ENCODE results near the gene SMC6.

The SMC6 gene

DNA sequence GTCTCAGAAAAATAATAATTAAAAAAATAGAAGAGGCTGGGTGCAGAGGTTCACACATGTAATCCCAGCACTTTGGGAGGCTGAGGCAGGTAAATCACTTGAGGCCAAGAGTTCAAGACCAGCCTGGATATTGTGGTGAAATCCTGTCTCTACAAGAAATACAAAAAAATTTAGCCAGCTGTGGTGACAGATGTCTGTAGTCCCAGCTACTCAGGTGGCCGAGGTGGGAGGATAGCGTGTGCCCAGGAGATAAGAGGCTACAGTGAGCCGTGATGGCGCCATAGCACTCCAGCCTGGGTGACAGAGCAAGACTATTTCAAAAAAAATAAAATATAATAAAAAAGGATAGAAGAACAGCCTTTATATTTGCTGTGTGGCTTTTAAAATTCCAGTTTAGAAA, 35.9 kb downstream of the SMC6 start:
- DNase-seq (ENCODE audit: low spot score) = no peak

DNA sequence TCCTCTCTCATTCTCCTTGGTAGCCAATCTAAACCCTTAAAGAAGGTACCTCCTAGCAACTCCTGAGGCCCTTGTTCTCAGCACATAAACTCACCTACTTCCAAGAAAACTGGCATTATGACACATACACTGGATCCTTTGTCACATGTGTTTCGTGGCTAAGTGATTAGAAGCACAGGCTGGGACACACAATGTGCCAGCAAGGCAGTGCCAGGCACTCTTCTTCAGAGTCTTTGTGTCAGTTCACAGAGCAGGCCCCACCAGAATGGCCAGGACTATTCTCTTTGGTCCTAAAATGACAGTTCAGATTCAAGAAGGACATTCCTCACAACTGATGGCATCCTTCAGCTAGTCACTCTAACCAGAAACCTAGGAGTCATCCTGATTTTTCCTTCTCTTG, 40.3 kb downstream of the SMC6 start:
- DNase-seq (ENCODE audit: low spot score) = no peak

DNA sequence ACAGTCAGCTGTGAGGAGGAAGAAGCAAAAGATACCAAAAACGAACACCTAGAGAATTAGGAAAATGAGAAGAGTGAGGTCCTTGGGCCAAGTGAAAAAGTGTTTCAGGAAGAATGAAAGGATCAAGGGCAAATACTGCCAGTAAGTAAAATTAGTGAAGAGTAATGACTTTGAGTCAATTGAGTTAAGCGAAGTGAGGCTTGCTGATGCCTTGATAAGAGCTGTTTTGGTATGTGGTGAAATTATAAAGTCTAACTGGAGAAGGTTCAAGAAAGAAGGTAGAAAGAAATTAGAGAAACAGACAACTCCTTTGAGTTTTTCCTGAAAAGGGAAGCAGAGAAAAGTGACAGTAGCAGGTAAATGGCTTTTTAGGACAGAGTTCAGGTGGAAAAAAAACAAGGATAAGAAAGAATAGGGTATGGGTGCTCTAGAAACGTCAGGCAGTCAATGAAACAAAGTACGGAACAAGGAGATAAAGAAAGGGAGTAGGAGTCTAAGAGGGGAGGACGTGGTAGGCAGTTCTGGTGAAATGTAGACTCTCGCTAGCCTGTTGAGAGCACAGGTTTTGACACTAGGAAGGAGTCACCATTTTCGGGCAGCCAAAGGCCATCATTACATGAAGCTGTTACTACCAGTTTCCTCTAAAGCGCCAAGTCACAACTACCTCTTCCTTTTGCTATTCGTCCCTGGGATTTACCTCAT, 42.9 kb downstream of the SMC6 start:
- DNase-seq (ENCODE audit: low spot score) = no peak

DNA sequence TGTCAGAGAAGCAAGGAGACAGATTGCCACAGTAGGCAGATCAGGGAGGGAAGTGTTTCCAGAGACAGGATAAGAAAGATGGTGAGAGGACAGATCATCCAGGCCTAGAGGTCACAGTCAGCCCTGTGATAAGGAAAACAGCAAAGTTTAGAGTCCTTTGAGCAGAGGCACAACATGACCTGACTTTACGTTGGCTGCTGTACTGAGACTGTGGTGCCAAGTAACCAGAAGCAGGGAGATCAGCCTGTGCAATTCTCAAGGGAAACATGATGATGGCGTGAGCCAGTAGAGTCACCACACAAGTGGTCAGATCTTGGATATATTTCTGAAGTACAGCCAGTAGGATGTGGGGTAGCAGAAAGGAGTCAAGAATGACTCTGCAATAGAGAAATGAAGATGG, 43.7 kb downstream of the SMC6 start:
- no peak for DNase-seq (ENCODE audit: low spot score)

DNA sequence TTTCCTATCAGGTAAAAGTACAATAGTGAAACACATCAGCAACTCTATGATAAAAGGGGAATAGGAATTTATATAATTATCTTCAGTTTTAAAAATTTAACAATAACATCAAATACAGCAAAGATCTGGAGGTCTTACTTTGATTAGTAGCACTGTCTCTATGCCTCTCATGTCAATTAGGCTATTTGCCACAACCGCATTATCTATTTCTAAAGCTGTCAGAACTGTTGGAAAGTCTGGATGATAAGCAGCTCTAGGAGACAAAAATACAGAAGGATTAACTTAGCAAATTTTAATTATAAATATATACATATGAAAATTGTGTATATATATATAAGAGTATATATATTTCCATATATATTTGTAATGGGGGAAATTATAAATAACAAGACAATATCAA, 45.1 kb downstream of the SMC6 start:
- no peak for DNase-seq (ENCODE audit: low spot score)

DNA sequence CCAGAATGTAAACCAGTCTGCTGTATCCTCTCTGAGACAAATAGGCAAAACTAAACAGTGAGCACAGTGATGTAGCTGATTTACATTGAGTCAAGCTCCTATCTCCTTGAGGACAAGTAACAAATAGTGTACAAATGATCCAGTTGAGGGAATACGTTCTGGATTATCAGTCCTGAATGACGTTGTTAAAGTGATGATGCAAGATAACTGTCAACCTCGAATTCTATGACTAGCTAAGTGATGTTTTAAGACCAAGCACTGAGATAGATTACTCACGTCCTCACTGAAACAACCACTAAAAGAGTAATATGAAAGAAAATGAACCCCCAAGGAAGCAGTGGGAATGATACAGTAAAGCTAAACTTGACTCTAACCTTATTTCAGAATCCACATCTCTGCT, 46.8 kb downstream of the SMC6 start:
- no peak for DNase-seq (ENCODE audit: low spot score)

DNA sequence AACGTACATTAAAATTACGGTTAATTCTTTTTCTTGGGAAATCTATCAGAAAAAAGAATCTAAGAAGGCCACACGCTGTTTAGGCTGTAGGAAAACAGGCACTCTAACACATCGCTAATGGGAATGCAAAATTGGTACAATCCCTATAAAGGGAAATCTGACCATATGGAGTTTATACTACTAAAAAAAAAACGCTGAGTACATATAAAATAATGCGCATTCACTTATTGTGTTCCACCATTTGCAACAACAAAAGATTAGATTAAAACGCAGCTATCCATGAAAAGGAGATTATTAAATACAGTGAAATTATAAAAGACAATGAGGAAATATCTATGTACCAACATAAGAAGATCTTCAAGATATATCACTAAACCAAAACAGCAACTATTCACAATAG, 62.8 kb downstream of the SMC6 start:
- DNase-seq (ENCODE audit: low spot score) = no peak

DNA sequence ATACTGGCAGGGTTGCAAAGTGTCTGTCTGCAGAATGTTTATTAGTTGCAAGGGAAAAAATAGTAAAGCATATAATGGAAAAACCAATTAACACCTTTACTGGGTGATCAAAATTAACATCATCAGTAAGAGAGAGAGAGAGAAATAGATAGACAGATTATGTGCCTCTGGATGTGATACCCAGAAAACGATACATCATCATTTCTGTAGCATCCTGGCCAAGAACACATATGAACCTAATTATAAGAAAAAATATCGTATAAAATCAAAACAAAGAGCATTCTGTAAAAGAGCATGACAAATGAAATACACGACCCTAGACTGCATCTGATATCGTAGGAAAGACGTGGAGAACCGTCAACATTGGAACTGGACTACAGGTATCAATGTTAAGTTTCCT, 64.6 kb downstream of the SMC6 start:
- no peak for DNase-seq (ENCODE audit: low spot score)

DNA sequence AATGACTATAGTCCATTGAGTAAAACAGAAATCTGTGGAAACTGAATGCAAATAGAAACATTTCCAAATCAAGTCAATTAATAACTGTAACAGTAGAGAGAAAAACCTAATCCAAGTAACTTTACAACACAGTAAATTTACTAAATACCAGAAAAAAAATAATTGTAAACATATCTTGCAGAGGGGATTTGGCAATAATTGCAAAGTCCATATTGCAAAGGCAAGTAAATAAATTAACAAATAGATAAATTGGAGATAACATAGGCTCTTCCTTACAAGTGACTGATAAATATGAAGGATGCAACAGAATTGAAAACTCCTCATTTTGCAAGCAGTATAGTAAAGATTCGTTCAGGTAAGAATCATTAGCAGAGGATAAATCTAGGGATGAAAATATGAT, 65.0 kb downstream of the SMC6 start:
- no peak for DNase-seq (ENCODE audit: low spot score)

DNA sequence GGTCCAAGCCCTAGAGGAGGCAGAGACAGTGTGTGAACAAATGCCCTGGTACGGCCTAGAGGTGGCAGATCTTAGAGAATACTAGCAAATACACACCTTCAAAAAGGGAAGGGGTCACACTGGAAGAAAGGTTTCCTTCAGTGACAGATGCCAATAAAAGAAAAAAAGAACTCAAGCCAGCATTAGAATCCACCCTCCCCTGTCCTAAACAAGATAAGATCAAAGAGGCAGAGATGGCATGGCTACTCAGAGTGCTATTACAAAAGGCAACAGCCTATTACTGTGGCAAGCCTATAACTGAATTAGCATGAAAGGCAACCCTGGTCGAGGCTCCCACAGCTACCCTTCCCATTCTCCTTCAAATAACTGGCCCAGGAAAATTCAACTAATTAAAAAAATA, 69.6 kb downstream of the SMC6 start:
- no peak for DNase-seq (ENCODE audit: low spot score)

DNA sequence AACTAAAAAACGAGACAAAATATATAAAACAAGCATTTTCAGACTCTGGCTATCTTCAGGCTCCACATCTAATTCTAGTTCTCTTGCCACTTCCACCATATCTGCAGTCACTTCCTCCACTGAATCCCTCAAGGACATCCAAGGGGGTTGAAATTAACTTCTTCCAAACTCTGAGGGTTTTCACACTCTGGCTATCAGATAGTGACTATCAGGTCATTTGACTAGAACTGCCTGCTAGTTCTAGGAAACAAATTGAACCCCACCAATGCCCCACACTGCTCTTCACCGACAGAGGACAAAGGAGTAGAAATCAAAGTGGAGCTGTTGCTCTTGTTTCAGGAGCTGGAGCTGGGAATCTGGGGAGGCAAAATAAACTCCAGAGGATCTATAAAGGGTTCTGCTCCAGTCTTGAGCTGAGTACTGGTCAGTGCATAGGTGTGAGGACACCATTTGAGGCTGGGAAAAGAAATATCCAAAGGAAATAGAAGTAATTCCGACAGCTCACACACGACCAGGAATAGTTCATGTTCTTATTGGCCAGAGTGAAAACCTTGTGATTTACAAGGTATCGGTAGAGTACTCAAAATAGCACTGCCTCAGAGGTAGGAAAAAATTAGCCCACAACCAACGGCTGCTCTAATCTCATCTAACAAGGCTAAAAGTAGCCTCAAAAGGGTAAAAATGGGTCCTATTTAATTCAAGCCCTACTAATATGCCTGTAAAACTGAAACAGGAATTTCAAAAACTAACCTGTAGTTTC, 71.3 kb downstream of the SMC6 start:
- DNase-seq (ENCODE audit: low spot score) = no peak

DNA sequence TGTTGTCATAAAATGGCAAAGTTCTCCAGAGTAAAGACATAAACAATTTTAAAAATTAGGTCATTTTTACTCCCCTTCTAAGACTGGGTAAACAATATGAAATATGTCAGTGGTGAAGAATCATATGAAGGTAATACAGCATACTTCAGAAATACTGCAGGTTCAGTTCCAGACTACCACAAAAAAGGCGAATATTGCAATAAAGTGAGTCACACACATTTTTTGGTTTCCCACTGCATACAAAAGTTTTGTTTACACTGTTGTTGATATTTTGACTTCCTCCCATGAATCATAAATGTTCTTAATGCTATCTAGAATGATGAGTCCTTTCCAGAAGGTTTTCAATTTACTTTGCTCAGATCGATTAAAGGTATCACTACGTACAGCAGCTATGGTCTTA, 73.5 kb downstream of the SMC6 start:
- no peak for DNase-seq (ENCODE audit: low spot score)

DNA sequence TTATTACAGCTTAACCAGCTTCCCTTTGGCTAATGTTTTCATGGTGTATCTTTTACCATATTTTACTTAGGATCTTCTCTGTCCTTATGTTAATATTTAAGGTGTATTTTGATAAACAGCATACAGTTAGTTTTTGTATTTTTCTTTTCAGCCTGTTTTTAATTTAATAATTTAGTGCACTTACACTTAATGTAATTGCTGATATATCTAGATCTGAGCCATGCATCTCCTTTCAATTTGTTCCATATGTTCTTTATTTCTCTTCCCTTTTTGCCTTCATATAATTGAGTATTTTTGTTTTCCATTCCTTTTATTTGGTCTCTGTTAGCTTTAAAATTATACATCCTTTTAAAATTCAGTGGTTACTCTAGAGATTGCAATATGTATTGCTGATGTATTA, 78.8 kb downstream of the SMC6 start:
- no peak for DNase-seq (ENCODE audit: low spot score)

DNA sequence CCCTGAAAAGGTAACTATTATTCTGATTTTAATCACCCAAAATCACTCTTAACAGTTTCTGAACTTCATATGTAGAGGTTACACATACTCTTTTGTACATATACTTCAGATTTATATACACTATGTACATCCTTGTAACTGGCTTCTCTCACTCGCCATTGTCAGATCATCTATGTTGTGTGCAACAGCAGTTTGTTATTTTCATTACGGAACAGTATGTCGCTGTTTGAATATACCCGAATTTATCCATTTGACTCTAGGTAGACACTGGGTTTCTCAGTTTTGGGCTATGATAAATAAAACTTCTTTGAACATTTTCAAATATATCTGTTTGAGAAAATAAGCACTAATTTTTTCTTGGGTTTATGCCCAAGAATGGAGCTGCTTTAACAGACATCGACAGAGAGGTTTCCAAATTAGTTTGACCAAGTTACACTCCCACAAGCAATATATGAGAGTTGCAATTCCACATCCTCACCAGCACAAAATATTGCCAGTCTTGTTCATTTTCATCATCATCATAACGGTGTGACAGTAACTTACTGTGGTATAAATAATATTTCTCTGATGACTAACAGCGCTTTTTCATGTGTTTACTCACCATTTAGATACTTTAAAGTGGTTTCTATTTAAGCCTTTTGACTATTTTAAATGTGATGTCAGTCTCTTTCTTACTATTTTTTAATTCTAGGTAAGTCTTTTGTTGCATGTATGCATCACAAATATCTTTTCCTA, 80.9 kb downstream of the SMC6 start:
- no peak for DNase-seq (ENCODE audit: low spot score)

DNA sequence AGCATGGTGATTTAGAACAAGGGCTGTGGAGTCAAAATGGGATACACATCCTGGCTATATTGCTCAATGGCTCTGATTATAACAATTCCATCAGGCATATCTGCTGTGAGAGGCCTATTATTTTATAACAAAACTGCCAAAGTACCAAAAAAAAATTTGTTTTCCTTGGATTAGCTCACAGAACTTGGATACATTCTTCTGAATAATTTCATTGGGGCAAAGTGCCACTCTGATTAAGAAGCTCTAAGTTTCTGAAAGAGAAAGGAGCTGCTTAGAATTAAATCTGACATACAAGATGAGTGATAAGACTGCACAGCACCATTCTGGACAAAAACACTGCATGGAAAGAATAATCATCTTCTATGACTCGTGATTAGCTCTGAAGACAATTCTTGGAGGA, 85.7 kb downstream of the SMC6 start:
- DNase-seq (ENCODE audit: low spot score) = no peak

DNA sequence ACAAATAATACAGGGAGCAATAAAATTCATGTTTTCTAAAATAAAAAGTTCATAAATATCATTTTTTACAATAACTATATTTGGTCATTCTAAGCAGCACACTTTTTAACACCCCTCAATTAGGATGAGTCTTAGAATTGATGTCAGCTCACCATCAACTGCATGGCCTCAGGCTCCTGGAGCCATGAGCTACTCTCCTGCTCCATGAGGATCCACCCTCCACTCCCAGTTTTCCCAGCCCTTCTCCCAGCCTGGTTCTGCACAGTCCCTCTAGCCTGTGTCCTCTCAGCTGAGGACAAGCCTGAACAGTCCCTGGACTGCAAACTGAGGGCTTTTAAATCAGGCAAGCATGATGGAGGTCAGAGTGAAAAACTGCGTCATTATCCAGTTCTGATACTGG, 89.1 kb downstream of the SMC6 start:
- no peak for DNase-seq (ENCODE audit: low spot score)

DNA sequence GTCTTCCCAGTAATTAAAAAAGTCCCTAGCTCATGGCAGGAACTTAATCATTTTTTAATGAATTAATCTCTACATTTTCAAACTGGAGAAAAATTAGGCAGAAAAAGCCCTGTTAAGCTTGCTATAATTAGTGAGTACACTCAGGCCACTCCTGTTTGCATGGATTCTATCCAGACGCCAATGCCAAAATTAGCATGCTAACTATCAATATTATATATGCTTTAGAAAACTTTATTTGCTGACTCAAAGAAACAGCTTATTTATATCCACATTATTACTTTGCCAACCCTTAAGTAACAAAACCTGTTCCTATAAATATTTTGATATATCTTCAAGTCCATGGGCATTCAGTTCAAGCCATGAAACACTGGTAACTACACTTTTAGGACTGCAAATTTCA, 90.9 kb downstream of the SMC6 start:
- DNase-seq (ENCODE audit: low spot score) = no peak

DNA sequence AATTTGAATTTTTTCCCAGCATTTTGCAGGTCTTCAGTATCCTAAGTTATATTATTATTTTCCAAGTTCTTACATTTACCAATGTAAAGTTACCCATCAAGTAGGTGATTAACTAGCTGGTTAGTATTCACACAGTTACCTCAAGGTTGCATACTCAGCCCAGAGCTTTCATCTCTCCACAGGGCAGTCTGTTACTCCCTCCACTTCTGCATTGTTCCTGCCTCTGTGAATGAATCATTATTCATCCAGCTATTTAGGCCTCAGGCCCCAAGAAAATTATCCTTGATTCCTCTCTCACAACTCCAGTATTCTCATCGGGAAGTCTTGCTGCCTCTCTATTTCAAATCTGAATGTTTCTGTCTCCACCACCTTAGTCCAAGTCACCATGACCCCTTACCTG, 92.2 kb downstream of the SMC6 start:
- no peak for DNase-seq (ENCODE audit: low spot score)

DNA sequence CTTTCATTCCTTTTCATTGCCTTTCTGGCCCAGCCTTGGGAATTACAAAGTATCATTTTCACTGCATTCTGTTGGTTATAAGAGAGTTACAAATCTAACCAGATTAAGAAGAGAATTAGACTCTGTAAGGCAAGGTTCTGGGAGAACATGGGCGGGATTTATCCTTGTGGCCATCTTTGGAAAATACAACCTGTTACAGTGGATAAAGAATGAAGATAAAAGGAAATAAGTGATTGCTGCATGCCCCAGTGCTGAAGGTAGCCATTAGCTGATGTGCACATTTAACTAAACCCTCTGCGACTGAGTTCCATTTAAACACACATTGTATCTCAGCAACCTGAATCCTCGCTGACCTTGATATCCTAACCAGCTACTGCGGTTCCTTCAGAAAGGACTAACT, 93.4 kb downstream of the SMC6 start:
- DNase-seq (ENCODE audit: low spot score) = no peak

DNA sequence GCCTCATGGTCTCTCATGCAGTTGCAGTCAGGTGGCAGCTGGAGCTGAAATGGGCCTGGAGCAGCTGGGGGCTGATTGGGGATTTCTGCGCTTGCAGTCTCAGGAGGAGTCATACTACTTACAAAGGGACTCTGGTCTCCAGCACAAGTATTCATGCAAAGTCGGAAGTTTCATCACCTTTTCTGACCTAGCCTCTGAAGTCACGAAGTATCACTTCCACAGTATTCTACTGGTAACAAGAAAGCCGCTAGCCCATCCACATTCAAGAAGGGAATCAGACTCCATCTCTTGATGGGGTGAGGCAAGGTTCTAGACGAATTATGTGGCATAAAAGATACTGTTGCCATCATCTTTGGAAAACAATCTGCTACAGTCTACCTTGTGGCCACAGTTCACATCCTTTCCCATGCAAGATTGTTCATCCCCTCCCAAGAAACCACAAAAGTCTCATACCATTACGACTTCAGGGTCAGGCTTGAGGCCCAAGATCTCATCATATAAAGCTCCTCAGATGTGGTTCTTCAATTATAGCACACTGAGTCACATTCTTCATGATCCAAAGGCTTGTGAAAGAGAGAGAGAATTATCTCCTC, 95.3 kb downstream of the SMC6 start:
- no peak for DNase-seq (ENCODE audit: low spot score)

DNA sequence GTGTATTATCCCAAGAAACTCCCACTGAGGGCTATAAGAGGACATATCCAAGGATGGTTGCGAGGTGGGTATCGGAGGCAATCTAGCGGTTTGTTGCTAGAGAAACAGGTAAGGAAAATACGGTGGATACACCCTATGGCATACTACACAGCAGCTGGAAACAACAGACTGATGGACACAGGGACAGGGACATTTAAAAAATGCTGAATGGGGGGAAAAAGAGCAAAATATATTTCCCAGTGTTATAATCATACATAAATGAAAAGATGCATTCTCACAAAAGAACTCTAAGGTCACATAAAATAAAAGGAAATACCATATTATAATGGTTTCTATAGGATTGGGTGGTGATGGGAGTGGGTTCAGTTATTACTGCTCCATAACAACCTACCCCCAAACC, 95.9 kb downstream of the SMC6 start:
- no peak for DNase-seq (ENCODE audit: low spot score)

DNA sequence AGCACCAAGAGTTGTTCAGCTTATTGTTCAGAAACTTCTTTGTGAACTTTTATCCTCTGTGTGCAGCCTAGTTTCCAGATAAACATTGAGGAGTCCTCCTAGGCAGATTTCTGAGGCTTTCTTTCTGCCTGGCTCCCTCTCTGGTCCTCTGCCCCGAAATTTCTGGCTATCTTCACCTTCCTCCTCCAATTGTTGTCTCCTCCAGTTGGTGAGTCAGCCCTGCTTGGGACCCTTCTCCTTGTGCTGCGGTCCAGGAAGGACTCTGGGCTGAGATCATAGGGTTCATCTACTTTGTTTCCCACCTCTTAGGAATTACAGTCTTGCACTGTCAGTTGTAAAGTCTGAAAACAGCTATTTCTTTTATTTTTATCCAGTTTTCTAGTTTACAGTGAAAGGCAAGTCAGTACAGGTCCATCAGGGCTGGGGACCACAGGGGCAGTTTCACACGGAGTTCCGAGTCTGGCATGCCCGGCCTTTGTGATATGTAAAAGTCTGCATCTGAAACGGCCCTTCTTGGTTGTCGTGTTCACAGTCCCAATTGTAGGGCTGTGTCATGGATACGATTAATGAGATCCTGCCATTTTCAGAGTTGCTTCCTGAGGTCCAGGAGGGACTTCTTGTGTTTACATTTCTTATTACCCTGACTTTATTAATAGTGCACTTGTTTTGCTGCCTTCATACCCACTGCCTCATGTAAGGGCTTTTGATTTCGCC, 100.8 kb downstream of the SMC6 start:
- no peak for DNase-seq (ENCODE audit: low spot score)
